H1 (cell line): ENCODE results near the gene LARP4.
"Not testable (repeated sequence)": the region's sequence is repeated elsewhere in the genome, so short reads cannot be mapped to it uniquely, and the experiment has no call there.

Source experiments
- CBX8 ChIP-seq: fragments of 300-800, 300-1000 bp; sonication (generic); IDR thresholded peaks from 2 replicates; pipeline ENCODE4 v1.7.1; 2016; ENCODE audit warnings: low read depth, low read length, borderline replicate concordance
- CHD1 ChIP-seq: IDR thresholded peaks from 2 replicates; pipeline ENCODE4 v1.6.1; 2012; ENCODE audit warnings: low read depth, low read length, improper control_type of control experiment
- CTCF ChIP-seq, 3 experiments: IDR thresholded peaks; 1 replicate in 2 of 3; 2 replicates in 1 of 3; pipeline versions ENCODE4 v1.5.1 to v1.6.1; 2011; ENCODE audit warnings: low read length in 3 of 3, mild to moderate bottlenecking in 3 of 3, inconsistent platforms in 2 of 3, low read depth in 1 of 3, moderate library complexity in 1 of 3; ENCODE audit not compliant: insufficient read depth in 1 of 3; ENCODE audit errors: control extremely low read depth in 1 of 3
- EGR1 ChIP-seq: IDR thresholded peaks from 2 replicates; pipeline ENCODE4 v1.6.1; 2011; ENCODE audit warnings: low read depth, low read length, borderline replicate concordance
- EP300 ChIP-seq, 2 experiments: IDR thresholded peaks; 1 replicate in 1 of 2; 2 replicates in 1 of 2; pipeline ENCODE4 v1.6.1; 2011 to 2012; ENCODE audit warnings: low read depth in 2 of 2, low read length in 2 of 2, mild to moderate bottlenecking in 2 of 2, borderline replicate concordance in 1 of 2, inconsistent platforms in 1 of 2, moderate library complexity in 1 of 2
- MAFK ChIP-seq: IDR thresholded peaks from 2 replicates; pipeline ENCODE4 v1.6.1; 2012; ENCODE audit warnings: low read depth, mild to moderate bottlenecking, improper control_type of control experiment, low read length
- POLR2A ChIP-seq, 2 experiments: IDR thresholded peaks; 1 replicate in 1 of 2; 2 replicates in 1 of 2; pipeline ENCODE4 v1.6.1; 2011; ENCODE audit warnings: low read depth in 2 of 2, low read length in 2 of 2, mild to moderate bottlenecking in 2 of 2; ENCODE audit errors: control extremely low read depth in 1 of 2
- POLR2AphosphoS5 ChIP-seq: IDR thresholded peaks from 2 replicates; pipeline ENCODE4 v1.6.1; 2011; ENCODE audit warnings: low read depth, low read length
- SP1 ChIP-seq: IDR thresholded peaks from 2 replicates; pipeline ENCODE4 v1.6.1; 2011; ENCODE audit warnings: low read depth, low read length
- TEAD4 ChIP-seq: IDR thresholded peaks from 2 replicates; pipeline ENCODE4 v1.6.1; 2012; ENCODE audit warnings: low read depth, low read length, inconsistent platforms, mixed read lengths
- ZNF274 ChIP-seq: IDR thresholded peaks from 2 replicates; pipeline ENCODE4 v1.7.0; 2012; ENCODE audit warnings: low read length, borderline replicate concordance; ENCODE audit errors: extremely low read depth

DNA sequence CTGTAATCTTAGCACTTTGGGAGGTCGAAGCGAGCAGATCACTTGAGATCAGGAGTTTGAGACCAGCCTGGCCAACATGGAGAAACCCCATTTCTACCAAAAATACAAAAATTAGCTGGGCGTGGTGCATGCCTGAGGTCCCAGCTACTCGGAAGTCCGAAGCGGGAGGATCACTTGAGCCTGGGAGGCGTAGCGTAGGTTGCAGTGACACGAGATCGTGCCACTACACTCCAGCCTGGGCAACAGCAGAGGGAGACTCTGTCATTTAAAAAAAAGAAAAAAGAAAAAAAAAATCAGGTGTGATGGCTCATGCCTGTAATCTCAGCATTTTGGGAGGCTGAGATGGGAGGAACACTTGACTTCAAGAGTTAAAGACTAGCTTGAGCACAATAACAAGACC, 11.9 kb upstream of the LARP4 start:
- TF ChIP-seq ZNF274; EP300 (IDR thresholded peaks at IDR 0.05; ENCODE audit: borderline replicate concordance in 1 of 2, low read depth in 2 of 2, low read length in 2 of 2); EGR1; POLR2AphosphoS5; SP1; TEAD4; CHD1; CBX8; MAFK; POLR2A (IDR thresholded peaks at IDR 0.05; ENCODE audit: control extremely low read depth in 1 of 2, low read depth in 2 of 2, low read length in 2 of 2): not testable (repeated sequence)
- 0 out of 4 replicates have a peak, but pooled peaks of 1 of the 3 experiments have one; percentile 2 for TF ChIP-seq CTCF (IDR thresholded peaks at IDR 0.05; ENCODE audit: control extremely low read depth in 1 of 3, insufficient read depth in 1 of 3, low read depth in 1 of 3, low read length in 3 of 3)
